GM19328 (cell line): ENCODE measurements around the gene MYH9.

Experiments
- ATAC-seq: cut with Tn5 transposase; IDR thresholded peaks from one replicate; pipeline ENCODE4 v1.9.1; 2021; ENCODE audit warnings: mild to moderate bottlenecking, moderate library complexity; ENCODE audit not compliant: unreplicated experiment

Gene MYH9

DNA sequence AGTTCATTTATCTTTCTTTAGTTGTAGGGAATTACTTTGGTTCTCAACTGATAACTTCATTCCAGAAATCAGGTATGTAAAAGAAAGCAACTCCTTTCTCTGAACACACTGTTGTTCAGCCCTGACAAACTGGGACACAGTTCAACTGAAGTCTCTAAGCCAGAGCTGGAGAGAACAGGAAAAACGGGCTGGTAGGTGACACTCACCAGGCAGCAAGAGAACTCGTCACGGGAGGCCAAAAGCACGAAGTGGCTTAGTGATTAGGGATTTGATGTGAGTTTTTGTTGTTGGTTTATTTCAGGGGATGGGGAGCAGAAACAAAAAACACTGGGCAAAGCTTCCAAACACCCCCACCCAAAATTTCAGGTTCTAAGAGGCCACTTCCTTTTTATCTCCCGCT is 54.1 kb downstream of the MYH9 start:
- ATAC-seq, result no peak

DNA sequence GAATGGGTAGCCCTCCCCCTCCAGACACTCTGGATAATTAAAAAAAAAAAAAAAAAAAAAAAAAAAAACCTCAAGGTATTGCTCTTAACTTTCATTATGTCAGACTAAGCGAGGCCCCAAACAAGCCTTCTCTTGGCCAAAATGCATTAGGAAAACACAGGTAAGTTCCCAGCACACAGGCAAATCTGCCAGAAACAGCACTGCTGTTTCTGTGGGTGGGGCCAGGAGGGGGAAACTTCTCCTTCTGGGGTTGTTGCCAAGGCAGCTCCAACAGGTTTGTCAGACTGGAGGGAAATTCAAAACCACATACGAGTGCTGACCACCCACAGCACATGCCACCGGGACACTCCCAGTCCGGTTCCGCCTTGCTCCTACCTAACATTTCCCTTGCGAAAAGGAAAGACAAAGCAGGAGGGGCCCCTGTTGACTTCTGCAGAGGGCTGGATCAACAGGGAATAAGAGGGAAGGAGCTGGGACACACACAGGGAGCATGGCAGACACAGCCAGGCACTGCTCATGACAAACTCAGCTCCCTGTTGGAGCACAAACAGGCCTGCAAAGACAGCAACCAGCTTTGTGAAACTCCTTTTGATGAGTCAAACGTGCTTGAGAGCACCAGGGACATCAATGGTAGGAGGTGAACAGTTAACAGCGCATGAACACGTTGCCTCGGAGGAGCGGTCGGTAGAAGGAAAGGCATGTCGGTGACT is 55.0 kb downstream of the MYH9 start:
- ATAC-seq, result no peak

DNA sequence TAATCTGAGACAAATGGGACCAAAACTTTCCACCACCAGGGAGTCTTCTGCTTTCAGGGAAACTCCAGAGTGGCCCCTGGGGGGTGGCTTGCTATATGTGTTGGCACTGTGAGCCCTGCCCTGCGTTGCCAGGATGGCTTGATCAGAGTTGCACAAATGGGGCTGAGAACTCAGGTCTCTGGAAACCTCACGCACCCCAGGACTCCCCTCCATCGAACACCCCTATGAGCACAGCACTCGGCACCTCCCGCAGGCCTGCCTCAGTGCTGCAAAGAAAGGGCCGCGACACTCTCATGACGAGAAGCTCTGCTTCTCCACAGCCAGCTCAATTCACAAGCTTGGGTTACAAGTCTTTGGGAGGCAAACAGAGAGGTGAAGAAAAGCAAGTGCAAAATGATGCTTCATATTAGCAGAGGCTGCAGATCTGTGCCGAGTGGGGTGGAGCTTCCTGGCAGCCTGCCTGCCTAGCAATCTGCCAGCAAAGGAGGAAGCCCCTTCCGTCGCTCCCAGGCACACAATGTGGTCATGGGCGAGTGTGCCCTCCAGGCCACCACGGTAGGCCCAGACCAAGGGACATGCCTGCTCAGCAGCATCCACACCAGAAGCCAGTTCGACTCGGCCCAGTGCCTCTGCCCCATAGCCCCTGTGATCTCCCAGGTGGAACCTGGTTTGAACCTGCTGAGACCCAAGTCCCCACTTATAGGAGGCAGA is 55.7 kb downstream of the MYH9 start:
- no peak for ATAC-seq

DNA sequence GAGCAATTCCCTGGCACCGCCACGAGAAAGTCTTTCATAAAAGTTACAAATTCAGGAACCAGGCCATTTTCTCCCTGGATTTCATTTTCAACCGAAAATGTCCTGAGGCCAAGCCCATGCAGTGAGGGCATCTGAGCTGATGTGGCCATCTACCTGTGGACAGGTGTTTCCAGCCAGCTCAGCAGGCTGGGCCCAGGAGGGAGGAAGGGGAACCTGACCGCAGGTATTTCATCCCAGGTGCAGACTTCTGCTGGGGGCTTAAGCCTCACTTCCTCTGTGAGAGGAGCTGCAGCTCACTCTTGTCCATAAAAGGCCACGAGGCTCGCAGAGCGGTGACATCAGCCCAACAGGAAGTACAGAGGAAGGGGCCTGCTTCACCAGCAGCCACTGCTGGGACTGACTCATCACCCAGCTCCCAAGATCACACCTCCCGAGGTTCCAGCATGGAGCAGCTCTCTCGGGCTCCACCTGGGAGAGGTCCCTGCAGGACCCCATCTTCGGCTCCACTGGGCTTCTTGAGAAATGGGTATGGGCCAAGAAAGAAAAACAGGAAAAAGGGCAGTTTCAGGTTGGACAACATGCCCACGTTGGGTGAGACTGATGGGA is 56.4 kb downstream of the MYH9 start:
- ATAC-seq, result no peak

DNA sequence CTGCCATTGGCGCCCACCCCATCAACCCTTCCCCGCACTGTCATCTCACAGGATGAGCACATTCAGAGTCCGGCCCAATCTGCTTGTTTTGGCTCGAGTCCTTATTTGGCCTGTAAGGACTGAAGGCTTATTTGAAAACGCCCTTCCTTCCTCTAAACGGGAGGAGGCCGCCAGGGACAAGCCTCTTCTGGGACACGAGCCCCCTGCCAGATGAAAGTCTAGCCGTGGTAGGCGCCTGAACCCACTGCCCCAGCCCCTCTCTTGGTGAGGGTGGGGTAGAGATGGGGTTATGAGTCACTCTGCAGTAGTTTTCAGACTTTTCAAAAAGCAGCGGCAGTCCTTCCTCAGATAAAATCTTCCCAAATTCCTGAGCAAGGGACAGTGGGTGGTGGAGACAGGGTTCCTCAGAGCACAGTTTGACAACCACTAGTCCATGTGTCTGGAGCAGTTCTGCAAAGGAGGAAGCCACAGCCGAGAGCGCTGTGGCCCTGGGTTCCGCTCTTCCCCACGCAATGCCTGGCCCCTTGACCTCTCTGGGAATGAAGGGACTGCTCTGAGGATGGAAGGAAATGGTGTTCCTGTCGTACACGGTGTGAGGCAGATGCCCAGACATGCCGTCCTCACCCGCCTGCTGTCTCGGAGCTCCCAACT is 57.0 kb downstream of the MYH9 start:
- ATAC-seq, result no peak

DNA sequence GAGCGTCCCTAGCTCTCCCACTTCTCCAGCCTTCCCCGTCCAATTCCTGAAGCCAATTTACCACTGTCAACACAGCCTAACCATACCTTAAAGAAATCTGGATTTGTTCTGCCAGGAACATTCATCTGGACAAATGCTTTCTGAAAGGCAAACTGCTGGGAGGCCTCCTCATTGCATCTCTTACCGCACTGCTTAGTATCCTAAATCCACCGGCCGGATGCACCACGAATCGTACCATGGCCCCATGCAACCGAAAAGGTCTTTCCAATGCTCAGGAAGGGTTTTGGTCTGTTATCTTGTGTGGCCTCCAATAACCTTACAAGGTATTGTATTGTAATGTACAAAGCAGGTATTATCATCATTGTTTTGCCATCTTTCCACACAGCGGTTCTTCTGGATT is 57.6 kb downstream of the MYH9 start:
- no peak for ATAC-seq

DNA sequence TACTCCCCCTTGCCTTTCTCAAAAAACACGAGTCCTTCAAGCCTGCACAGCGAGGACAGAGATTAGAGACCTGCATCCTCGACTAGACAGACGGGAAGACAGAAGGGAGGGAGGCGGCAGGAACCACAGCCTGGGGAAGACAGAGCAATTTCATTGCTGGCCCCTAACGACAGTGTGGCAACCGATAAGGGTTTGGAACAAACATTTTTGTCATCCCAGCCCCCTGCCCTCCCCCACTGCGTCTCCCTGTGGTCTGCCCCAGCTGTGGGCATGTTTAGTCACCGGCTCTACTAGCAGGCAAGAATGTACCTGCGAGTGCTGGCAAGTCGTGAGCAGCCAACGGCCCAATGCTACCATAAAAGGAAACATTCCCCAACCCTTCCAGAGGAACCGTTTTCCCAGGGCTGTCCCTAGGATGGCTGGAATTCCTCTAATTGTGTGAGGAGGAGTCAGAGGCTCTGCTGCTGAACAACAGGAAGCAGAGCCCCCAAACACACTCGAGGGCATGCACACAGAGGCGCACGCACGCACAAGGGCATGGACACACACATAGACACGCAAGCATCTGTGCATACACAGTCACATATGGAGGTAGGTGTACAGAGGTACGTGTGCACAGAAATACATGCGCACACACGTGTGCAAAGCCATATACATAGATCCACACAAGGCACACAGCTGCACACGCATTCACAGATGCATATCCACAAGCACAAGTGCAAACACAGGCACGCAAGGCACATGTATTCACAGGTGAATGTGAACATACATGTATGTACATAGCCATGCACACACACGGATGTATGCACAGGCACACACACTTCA is 58.3 kb downstream of the MYH9 start:
- no peak for ATAC-seq

DNA sequence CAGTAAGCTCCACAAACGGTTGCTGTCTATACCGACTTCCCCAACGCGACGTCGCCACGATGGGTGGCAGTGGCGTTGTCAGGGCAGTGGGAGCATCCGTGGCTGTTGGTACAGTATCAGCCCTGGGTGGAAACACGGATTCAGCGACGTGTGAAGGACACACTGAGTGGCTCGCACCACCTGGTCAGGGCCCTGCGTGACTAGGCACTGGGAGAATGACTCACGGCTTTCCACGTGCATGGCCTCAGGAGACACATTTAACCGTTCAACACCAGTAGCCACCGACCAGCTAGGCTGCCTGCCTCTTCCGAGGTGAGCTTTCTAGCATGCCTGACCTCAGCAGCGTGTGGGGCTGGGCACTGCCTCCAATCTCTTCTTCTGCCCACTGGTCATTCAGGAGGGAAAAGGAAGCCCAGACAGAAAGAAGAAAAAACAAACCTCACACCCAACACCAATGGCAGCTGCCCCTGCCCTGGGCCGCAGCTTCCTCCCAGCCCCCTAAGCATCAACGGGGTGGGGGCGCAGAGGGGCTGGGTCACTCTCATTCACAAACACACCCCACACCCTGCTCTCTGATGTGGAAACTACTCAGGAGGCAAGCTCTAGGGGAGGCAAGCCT is 59.0 kb downstream of the MYH9 start:
- no peak for ATAC-seq

DNA sequence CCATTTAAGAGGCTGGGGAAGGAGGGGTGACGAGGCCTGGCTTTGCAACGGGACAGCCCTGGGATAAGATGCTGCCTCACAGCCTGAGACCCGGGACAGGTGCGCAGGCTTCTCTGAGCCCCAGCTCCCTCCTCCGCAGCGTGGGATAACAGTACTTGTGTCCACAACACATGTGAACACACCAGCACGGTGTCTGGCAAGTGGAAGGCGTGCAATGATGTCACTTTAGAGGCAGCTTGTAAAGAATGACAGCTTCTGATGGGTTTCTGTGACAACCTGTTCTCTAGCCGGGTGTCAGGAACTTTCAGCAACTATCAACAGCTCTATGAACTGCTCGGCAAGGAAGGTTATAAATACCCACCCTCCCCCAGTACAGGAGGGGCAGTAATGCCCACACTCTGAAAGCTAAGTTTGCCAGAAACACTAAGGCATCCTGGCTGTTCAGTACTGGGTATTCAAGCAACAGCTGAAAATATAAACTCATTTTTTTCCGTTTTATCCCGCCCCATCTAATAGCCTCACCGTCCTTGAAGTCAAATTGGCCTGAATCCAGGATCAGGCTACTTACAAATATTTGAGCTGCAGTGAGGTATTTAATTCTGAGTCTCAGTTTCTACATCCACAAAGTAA is 59.7 kb downstream of the MYH9 start:
- no peak for ATAC-seq

DNA sequence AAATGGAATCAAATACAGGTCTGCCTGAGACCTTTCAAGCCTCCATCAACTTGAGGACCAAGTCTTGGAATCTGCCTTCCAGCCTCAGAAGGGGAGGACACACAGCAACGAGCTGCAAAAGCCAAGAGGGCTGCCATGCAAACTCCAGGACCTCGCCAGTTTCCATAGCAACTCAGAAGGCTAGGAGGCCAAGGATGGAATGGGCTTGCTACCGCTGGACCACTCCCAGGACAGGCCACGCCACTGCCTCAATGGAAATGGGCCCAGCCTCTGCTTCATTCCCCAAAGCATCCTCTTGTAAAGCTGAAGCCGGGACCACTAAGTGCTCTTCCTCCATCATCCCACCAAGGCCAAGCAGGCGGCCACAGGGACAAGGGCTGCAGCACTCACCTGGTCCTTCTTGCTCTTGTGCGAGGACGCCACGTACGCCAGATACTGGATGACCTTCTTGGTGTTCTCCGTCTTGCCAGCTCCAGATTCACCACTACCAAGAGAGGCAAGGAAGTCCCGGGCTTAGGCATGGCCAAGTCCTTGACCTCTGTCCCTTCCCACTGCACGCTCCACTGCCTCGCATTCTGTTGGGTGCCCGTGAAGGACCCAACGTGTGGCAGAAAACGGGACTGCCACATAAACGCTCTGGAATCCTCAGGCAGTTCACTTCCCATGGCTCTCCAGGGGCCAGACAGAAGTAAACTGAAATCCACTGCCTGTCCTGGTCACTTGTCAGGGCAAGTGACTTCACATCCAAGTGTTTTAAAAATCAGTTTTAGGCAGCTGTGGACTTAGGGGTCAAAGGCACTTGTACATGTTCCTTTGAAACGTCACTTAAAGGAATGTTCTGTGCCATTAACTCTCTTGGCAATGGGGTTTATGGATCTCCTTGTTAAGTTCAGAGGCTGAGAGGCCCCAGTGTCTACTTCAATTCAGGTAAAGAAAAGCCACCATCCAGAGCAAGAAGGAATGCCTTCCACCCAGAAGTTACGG is 61.3 kb downstream of the MYH9 start:
- ATAC-seq, result no peak

DNA sequence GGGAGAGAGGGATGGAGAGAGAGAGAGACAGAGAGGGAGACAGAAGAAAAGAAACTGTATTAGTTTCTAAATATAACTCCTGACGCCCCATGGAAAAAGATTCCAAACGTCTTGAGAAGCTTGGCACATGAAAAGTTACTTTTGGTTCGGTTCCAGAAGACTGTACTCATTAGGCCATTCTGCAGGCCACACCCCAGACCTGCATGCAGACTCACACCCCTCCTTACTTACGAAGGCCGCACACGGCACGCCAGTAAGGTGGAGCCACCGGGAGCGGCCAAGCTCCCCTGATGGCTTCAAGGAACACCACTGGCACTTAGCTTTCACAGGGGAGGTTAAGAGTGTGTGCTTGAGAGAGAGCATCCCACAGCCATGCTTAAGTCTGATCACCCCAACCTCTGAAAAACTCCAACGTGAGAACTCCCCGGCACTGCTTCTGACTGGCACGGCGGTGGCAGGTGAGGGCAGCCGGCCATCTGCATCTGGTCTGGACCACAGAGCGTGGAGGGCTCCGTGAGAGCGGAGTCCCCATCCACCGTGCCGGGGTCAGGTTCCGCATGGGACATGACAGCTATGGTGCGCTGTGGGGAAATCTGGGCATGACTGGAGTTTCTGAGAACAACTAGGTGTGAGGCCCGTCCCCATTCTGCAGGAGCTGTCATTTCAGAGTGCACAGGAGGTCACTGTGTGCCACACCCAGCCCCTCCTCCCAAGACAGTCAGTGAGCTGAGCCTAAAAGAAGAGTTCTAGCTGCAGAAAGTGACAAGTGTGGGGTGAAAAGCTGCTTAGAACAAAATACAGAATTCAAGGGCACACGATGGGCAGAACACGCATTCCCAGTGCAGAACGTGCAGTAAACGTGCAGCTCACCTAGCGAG is 62.4 kb downstream of the MYH9 start:
- no peak for ATAC-seq

DNA sequence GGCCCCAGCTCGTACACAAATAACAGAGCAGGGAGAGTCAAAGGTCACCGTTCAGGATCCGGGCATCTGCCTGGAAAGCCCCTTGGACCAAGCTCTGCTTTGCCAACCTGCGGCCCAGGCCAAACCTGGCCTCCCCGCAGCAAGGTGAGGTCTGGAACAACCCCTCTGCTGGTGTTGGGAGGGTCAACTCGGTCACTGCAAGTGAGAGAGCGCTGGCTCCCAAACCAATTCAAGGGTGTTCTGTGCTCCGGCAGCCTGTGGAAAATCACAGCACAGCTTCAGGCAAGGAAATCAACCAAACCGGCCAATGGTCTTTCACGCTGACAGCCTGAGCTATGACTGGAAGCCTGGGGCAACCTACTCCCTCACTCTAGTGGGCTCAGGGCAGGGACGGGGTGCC is 63.4 kb downstream of the MYH9 start:
- no peak for ATAC-seq

DNA sequence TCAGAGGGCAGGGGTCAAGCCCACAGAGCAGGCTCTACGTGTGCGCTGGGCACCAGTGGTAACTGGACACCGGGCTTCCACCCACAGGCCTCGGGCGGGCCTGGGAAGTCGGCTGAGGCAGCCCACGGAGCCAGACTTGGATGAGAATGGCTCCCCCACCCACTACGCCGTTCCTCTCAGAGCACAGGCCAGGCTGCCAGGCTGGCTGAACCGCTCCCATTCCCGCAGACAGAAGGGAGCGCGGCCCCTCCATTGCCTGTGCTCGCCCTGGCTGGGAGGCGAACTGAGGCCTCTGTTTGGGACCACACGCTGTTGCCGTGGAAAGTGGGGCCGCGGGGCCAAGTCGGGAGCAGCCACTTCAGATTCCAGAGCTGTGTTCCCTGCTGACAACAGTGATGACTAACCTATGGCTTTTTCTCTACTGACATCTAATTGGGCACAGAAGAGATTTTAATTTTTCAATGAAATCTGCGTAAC is 63.9 kb downstream of the MYH9 start:
- no peak for ATAC-seq

DNA sequence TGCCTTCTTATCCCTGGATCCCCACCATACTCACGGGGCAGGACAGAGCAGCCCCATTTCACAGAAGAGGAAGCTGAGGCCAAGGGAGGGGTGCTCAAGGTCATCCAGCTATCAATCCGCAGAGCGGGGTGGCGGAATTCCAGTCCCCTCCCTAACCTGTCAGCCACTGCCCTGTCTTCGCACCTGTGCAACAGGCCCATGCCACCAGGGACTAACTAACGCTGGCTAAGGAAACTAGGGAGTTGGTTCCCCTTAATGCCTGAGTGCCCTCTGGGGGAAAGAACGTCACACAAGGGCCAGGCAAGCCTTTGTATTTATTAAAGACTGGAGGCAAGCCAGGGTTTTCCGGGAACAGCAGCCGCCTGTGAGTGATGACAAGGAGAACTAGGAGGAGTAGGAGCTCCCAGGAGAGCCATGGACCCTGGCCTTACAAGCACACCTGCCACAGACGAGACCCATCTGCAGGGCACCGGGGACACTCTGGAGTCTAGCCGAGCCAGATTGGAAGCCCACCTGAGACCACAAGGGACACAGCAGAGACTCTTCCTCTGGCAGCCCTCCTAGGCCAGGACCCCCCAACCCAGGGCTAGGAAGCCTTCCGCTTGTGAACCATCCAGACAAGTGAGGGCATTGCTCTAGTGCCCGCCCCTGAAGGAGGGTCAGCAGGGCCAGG is 64.4 kb downstream of the MYH9 start:
- no peak for ATAC-seq

DNA sequence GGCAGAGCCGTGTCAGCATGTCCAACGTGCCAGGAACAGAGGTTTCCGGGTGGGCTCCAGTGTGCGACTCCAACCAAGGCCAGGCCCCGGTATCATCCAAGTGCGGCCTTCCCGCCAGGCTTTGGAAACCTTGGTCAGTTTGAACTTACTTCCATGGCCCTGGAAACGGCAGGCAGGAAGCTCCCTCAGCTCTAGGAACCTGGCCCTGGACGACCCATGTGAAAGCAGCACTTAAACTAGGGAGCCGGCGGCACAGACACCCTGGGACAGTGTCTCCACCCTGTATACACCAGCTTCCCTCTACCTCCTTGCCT is 65.2 kb downstream of the MYH9 start:
- ATAC-seq, result no peak

DNA sequence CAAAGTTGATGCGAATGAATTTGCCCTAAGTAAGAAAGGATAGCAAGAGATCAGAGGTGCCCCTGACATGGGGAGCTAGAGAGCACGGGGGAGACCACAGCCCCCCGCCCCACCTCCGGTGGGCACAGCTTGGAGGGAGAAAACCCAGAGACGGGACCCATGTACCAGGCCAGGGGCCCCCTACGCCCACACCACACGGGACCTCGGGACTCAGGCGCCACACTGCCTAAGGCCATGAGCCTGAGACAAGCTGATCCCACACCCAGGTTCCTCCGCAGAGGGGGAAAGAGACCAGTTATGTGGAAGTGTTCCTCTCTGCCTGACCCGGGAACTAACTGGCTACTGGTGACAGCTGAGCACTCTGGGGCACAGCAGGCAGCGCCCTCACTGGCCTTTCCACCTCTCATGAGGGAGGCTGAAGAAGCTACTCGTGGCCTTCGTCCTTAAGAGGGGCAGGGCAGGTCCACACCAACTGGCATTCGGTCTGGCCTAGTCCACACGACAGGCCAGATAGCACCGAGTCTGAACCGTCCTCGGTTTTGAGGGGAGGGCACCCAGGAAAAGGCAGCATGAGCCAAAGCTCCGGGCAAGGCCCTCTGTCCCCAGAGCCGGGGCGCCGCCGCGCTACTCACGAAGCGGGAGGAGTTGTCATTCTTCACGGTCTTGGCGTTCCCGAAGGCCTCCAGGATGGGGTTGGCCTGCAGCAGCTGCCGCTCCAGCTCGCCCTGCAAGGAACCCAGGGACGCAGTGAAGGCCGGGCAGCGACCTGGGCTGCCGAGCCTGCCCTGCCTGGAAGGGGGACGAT is 65.8 kb downstream of the MYH9 start:
- ATAC-seq, result no peak

DNA sequence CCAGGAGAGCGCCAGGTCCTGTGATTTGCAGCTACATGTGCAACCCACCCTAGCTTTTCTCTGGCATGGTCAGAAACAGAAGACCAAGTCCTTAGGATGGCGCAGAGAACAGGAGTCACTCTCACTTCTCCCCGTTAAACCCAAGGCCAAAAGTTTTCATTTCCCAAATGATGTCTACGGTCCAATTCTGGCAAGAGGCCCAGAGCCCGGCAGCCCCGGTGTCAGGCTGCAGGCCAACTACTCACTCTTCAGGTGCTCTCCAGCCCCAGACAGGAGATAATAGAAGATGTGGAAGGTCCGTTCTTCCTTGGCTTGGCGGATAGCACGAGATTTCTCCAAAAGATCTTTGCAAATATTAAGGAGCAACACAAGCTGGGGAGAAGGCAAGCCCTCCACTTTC is 67.2 kb downstream of the MYH9 start:
- ATAC-seq, result no peak
